GM18502 (cell line): ENCODE measurements around the gene CFAP69.

Experiments
- ATAC-seq: cut with Tn5 transposase; IDR thresholded peaks from one replicate; pipeline ENCODE4 v1.9.1; 2021; ENCODE audit warnings: mild to moderate bottlenecking; ENCODE audit not compliant: unreplicated experiment, poor library complexity

Gene CFAP69

DNA sequence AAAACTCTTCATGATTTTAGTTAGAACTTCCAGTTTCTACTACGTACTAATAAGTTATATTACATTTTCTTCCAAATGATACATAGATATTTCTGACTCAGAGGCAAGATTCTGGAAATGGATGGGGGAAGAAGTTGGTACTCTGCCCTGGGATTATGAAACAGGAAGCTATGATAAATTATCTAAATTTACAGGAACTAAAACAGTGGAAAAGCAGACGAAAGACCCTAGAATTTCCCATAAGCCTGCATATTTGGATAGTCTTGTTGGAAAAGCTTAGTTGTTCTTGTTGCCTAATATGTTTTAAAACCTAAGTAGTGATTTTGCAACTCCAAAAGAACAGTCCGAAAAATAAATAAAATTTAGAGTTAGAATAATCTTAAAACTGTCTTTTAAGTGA, 21.8 kb downstream of the CFAP69 start:
- no peak for ATAC-seq

DNA sequence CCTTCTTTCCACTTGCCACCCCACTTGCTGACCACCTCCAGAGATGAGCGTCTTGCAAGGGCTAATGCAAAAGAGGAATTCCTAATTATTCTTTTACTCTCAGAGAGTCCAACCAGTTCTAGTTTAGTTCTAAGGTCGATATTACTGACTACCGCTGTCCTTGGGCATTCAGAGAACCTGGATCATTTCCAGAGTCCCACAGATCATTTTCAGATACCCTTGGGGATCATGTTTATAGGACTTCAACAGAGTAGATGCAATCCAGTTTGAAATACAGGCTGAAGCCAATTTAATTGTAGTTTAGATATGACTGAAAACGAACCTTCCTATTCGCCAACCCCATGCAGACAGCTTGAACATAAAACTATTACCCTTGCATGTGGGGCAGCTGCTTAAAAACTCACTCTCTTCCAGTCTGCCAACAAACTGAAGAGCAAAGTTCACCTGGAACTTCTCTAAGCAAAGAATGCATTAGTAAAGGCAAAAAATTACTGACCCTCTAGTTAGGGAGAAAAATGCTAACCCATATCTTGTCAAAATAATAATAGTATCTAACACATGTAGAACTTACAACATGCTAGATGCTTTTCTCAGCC, 22.4 kb downstream of the CFAP69 start:
- no peak for ATAC-seq

- no peak for ATAC-seq
These were observed 24.2 kb downstream of the CFAP69 start for GRCh38 chr7:90269163-90269562.

- no peak for ATAC-seq
These were observed 25.6 kb downstream of the CFAP69 start for GRCh38 chr7:90270431-90271178.

GRCh38 chr7:90271753-90272152, 26.8 kb downstream of the CFAP69 start:
- no peak for ATAC-seq

- no peak for ATAC-seq
These were observed 27.3 kb downstream of the CFAP69 start for GRCh38 chr7:90272242-90272641.

GRCh38 chr7:90274161-90274560, 29.2 kb downstream of the CFAP69 start:
- ATAC-seq = no peak

DNA sequence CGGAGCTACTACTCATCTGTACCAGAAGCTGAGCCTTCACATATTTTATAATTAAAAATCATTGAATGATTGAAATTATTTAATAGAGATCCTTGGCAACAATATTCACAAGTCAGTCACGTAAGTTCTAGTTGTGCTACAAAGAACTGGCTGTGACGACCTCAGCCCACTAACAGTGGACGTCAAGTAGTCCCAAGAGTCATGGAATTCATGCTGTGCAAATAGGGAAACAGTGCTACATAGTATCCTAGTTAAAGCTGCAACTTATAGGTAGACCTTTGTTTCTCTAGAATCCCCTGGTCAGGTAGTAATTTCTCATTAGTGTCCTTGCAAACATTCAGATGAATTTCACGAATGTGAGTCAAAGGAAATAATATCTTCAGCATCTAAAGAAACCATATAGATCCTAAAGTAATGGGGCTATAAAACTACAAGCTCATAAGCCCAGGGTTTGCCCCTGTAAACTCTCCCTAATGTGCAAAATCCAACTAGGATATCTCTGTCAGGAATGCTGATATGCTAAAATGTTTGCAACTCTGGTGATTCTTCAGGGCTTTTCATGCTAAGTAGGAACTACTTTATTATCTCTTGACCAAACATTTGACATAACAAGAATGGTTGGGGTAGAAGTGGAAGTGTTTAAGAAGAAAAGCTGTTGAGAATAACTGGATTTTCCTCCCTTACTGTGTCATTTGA, 31.2 kb downstream of the CFAP69 start:
- ATAC-seq = no peak

GRCh38 chr7:90288154-90288553, 43.2 kb downstream of the CFAP69 start:
- no peak for ATAC-seq

GRCh38 chr7:90290244-90291113, 45.5 kb downstream of the CFAP69 start:
- no peak for ATAC-seq

GRCh38 chr7:90298145-90299038, 53.4 kb downstream of the CFAP69 start:
- ATAC-seq = peak; percentile 82

DNA sequence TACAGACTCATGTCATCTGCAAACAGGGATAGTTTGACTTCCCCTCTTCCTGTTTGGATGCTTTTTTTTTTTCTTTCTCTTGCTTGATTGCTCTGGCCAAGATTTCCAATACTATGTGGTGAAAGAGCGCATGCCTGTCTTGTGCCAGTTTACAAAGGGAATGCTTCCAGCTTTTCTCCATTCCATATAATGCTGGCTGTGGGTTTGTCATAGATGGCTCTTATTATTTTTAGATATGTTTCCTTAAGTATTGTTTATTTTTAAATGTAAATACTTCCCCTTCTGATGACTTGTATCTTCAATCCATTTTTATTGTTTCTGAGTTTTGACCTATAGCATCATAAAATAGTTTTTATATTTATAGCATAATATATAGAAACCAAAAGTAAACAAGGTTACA, 58.3 kb downstream of the CFAP69 start:
- no peak for ATAC-seq

DNA sequence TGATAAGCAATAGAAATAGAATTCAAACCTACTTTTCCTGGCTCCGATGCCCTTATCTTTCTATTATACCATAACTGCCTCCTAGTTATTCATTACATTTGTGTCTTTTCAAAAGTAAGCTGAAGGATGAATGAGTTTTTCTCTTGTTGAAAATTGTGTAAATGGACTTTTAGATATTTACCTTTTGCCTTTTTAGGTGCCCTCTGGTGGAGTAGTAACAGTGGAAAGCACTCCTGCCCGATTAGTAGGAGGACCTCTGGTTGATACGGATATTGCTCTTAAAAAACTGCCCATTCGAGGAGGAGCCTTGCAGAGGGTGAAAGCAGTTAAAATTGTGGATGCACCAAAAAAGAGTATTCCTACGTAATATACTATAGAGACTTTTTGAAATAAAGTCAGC, 64.9 kb downstream of the CFAP69 start:
- ATAC-seq = no peak

- ATAC-seq = no peak
These were observed 66.2 kb downstream of the CFAP69 start for GRCh38 chr7:90311175-90311574.

DNA sequence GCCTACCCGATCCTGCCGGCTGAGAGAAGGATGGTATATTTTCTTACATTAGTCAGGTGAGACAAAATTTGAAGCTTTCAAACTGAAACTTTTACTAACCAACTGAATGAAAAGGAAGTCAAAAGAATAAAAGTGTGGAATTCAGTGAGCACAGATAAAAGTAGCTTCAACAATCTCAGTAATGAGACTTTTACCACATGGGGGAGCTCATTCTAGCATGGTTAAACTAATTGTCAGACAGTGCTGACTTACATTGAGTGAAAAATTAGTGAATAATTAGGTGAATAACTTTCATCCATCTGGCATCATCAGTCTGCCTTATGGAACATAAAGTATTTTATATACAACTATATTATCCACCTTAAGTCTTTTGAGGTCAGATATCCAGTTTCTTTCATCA, 67.8 kb downstream of the CFAP69 start:
- ATAC-seq = no peak

GRCh38 chr7:90313907-90314306, 68.9 kb downstream of the CFAP69 start:
- ATAC-seq = no peak

DNA sequence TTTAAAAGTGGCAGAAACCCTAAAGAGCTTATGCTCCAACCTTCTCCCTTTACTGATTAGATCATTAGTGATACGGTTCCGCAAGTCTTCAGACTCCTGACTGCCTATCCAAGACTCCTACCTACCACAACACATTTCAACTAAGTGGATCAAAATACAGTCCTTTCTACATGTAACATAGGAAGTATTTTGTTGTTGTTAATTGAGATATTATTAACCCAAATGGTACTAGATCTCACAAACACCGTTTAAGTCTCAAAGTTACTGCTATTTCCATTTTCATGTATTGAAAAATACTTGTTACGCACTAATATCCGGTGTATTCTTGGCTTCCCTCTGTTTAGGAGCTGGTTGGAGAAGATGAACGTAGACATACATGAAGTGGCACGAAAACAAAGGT, 75.0 kb downstream of the CFAP69 start:
- no peak for ATAC-seq

DNA sequence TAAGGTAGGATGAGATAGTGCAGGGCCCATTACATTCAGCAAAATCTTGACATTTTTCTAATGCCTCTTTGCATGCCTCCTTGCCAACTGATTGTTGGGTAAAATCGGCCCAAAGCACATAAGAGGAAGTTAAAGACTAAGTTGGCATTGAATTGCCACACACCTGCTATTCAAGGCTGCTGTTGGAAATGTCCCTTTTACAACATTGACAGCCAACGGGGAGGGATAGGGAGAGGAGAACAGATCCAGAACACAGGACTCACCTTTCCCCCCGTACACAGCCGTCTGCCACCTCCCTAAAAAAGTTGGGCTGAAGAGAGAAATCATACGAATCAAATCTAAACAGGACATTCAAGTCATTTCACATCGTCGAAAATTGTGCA, 75.4 kb downstream of the CFAP69 start:
- no peak for ATAC-seq

GRCh38 chr7:90320801-90321494, 76.0 kb downstream of the CFAP69 start, which contains the start of gene FAM237B:
Gene FAM237B (minus strand): TSS chr7:90321304. CDS start chr7:90319748, 1,556 bp downstream.
- ATAC-seq = no peak
